HG03442 (cell line): ENCODE measurements around the gene BCL2.

Experiments
- ATAC-seq: cut with Tn5 transposase; IDR thresholded peaks from one replicate; pipeline ENCODE4 v1.9.1; 2021; ENCODE audit warnings: mild to moderate bottlenecking, moderate library complexity; ENCODE audit not compliant: unreplicated experiment

Gene BCL2

GRCh38 chr18:63130176-63130575 lies 189.4 kb downstream of the BCL2 start:
- no peak for ATAC-seq

DNA sequence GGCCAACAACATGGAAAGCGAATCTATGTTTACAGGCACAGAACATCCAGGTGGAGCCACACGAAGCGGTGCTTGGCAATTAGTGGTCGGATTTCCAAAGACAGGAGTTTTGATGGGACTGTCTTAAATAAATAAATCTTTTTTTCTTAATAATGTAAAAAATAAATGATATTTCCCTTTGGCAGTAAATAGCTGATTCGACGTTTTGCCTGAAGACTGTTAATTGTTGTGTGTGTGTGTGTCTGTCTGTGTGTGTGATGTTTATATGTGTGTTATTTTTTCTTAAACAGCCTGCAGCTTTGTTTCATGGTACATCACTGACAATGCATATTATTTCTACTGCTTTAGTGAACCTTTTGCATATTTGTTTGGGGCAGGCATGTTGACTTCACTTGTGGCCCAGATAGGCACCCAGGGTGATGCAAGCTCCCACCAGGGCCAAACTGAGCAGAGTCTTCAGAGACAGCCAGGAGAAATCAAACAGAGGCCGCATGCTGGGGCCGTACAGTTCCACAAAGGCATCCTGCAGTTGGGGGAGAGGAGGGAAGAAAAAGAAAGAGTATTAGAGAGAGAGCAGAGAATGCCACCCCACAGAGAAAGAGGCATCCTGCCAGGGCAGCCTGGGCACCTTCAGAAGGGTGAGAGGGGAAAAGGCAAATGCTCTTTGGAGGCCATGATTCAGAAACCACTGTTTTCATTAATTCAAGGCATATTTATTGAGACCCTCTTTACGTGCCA lies 191.2 kb downstream of the BCL2 start:
- no peak for ATAC-seq

- no peak for ATAC-seq
Observed at GRCh38 chr18:63126134-63127069, 193.2 kb downstream of the BCL2 start.

DNA sequence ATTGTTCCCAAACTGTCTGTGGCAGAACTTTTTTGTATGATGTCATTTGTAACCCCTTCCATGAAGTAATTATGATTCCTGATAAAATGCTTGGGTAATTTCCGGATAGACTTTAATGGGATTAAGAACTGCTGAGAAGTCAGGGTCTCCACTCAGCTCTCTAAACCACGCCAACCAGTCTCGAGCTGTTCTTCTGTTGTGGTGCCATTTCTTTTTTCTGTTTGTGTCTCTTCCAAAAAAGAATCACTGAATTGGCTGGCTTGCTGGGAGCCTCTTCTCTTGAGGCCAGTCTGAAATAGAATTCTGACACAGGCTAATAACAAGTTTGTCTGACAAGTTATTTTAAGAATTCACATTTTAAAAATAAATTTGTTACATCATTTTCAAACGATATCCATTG lies 198.9 kb downstream of the BCL2 start:
- no peak for ATAC-seq

GRCh38 chr18:63119647-63120046 lies 199.9 kb downstream of the BCL2 start:
- ATAC-seq: no peak

DNA sequence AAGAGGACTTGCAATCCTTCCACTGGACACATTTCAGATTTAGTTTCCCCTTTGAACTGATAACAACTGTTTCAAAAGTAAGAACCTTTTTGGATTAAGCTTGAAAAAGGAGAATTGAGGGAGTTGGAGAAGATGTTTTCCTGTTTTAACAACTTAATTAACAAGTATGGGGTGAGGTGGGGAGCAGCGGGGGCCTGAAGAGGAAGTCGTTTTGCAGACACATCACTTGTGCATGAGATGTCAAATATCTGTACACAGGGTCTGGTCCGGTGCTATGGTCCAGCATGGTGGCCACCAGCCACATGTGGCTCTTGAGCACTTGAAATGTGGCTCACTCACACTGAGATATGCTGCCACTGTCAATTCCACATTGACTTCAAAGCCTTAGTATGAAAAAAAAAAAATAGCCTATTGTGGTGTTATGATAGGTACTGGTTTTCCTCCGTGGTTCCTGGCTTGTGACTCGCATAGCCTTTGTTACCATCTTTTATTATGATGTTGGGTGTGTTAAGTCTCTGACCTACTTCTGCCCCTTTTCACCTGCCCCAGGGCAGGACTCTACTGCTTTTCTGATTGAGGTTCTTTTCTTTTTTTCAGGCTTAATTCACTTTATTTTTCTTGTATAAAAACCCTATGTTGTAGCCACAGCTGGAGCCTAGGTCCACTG lies 205.5 kb downstream of the BCL2 start:
- ATAC-seq: no peak

DNA sequence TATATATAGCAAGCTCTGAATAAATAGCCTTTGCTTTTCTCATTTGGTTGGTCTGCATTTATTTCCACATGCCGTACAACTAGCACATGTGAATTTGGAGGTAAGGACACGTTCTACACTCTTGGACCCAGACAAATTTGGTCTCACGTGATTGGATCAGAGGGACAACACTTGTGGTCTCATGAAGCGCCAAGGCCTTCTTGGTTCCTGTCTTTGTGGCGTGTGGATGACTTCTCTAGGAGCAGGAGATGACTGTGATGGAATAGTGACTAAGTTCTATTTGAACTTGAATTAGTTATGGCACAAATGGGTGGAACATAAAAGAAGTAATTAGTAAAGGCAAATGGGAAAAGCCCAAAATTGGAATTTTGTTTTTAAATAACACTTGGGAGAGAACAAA lies 206.9 kb downstream of the BCL2 start:
- ATAC-seq: no peak

- peak; percentile 40 for ATAC-seq
Observed at GRCh38 chr18:63111671-63112402, 207.7 kb downstream of the BCL2 start.

GRCh38 chr18:63109802-63110201 lies 209.8 kb downstream of the BCL2 start:
- ATAC-seq: no peak

DNA sequence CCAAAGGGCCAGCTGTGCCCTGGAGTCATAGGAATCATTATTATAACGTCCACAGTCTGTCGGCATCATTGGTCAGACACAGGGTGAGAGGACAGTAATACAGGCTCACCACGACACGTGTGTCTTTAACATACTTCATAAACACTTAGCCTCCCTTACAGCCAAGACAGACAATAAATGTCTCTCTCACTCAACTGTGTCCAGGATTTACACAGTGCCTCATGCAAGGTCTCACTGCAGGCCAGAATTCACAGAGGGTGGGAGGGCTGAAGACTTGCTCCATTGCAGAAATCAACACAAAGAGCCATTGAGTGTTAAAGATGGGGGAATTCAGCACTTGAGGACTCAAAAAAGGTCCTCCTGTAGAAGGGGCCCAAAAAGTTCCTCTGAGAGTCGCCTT lies 210.5 kb downstream of the BCL2 start:
- ATAC-seq: no peak

DNA sequence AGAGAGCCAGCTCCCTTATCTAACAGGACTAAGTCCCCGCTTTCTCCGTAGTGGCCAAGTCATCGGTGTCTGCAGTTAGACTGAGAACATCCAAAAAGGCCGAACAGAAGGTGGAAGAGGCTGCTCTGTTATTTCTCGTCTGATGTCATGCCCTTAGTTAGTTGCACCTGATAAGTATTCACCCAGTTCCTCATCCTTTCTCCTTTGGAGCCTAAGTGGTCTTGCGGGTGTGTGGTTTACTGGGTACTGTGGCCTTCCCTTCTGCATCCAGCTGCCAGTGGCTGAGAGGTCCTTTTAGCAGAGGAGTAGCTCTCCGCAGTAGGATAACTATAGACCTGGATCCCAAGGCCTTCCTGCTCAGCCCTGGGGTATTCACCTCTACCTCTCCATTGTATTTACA lies 211.6 kb downstream of the BCL2 start:
- ATAC-seq: no peak

DNA sequence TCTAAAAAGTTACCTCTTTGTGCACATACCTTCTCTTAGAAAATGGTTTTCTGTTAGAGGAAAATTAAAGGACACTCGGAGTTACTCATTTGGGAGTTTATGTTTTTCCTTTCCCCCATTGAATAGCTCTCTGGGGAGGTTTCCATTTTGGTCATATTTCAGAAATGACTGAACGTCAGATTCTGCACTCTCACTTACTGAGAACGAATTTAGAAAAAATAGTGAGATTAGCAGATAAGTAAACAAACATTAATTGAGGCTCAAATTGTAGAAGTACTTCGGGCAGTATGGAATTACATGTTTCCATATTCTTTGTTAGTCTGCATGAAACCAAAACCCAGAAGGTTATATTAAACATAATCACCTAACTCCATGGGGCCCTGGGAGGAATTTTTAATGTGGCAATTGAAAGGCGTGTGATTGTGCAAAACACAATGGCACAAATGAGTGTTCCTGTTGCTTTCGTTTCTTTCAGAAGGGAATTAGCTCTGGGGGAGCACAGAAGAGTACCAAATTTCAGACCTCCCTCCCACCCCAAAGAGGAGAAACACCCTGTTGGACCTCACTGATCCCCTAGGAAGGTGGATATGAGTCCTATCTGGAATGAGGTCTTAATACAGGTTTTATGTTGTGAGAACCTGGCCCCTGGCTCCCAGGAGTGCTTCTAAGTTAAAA lies 212.3 kb downstream of the BCL2 start:
- ATAC-seq: peak; percentile 31

- ATAC-seq: peak; percentile 29
Observed at GRCh38 chr18:63106727-63107126, 212.8 kb downstream of the BCL2 start.

GRCh38 chr18:63105636-63106316 lies 213.8 kb downstream of the BCL2 start:
- peak; percentile 69 for ATAC-seq

DNA sequence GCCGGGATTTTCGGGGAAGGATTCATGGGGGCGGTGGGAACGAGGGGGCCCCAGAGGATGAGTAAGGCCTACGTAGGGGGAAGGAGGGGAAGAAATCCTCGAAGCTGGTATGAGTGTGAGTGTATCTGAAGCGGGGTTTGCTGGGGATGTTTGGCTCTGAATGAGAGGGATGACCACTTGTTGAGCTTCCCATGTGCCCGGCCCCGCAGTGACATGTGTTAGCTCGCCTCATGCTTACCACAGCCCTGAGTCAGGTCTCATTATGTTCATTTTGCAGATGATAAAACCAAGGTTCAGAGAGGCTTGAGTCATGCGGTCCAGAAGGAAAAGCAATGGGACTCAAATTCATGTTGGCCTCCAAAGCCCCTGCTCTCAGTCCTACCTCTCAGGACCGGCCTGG lies 214.7 kb downstream of the BCL2 start:
- ATAC-seq: no peak

GRCh38 chr18:63102941-63103744 lies 216.4 kb downstream of the BCL2 start:
- ATAC-seq: no peak

GRCh38 chr18:63100630-63101055 lies 218.9 kb downstream of the BCL2 start:
- no peak for ATAC-seq

DNA sequence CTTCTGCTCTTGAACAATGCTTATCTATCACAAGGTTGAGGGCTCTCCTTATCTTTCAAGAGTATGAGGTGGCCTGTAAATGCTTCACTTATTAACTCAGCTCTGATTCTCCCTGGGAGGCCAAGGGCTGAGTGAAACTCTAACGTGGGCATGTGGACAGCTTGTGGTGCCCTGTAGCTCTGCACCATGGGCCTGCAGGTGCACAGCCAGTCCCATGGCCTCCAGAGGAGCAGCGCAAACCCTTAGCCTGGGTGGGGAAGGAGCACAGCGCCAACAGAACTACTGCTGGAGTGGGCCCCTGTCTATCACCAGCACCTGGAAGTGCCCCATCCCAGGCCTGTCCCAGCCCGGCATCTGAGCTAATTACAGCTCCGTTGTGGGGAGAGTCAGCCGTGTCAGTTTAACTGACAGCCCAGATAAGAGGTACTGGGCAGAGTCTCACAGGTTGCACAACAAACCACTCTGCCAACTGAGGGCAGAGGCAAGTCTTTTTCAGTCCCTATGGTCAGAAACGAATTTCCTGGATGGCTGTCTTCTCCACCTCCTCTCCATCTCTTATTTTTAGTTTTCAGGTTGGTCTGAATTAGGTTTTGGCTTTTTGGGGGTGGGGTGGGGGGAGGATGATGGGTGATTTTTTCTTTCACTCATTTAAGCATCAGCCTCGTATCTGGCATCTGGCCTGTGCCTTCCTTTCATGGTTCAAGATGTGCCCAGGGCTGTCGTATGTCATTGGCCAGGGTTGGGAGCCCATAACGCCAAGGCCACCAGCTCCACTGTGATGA lies 219.5 kb downstream of the BCL2 start:
- peak; percentile 39 for ATAC-seq
